Peyer's patch (tissue), 4 donors: ENCODE results near the gene ERO1A.

Experiments used
- POLR2A ChIP-seq, 2 donors: fragments of 450-650 bp; IDR thresholded peaks; one replicate each; pipeline ENCODE4 v1.5.1; 2017; ENCODE audit warnings: antibody characterized with exemption in 2 of 2, mild to moderate bottlenecking in 2 of 2, moderate library complexity in 2 of 2
- TF ChIP-seq, protein P1 (sequence below), 6 experiments: fragments of 450-650 bp in 4 of 6; fragments of 200-600 bp in 2 of 6; sonication (generic) in 1 of 6; IDR thresholded peaks; one replicate each; pipeline ENCODE4 v1.5.1; 2017 to 2019; ENCODE audit warnings: antibody characterized with exemption in 6 of 6, mild to moderate bottlenecking in 3 of 6, moderate library complexity in 1 of 6

- TF ChIP-seq POLR2A (IDR thresholded peaks at IDR 0.05), result no peak
- TF ChIP-seq, protein P1, sequence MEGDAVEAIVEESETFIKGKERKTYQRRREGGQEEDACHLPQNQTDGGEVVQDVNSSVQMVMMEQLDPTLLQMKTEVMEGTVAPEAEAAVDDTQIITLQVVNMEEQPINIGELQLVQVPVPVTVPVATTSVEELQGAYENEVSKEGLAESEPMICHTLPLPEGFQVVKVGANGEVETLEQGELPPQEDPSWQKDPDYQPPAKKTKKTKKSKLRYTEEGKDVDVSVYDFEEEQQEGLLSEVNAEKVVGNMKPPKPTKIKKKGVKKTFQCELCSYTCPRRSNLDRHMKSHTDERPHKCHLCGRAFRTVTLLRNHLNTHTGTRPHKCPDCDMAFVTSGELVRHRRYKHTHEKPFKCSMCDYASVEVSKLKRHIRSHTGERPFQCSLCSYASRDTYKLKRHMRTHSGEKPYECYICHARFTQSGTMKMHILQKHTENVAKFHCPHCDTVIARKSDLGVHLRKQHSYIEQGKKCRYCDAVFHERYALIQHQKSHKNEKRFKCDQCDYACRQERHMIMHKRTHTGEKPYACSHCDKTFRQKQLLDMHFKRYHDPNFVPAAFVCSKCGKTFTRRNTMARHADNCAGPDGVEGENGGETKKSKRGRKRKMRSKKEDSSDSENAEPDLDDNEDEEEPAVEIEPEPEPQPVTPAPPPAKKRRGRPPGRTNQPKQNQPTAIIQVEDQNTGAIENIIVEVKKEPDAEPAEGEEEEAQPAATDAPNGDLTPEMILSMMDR (IDR thresholded peaks at IDR 0.05), result no peak
These were observed 88.3 kb downstream of the ERO1A start for GRCh38 chr14:52607061-52607460.
